ENCODE measurements around the gene HCAR2. TPM values are rescaled to one million over a fixed set of nuclear protein-coding genes. Genes with fewer than 3 reads are reported as not detected.

Gene HCAR2
- total RNA-seq, 1 donor from 2014 or later: not detected

GRCh38 chr12:122730215-122731014 lies 27.3 kb upstream of the HCAR2 start, which contains the start of gene HCAR1:
Gene HCAR1 (minus strand): TSS chr12:122730844. CDS start chr12:122730339, 505 bp downstream.
- Mint-ChIP-seq H3K36me3 (ENCODE audit: low read depth) (no peaks in the 10 kb centered on the region), H3K4me3 (no peak within 1 kb of the TSS), H3K27me3 (ENCODE audit: low read depth) (no peaks in the 10 kb centered on the region), H3K4me1 (no peaks in the 10 kb centered on the region), H3K9me3 (no peaks in the 10 kb centered on the region), H3K27ac (ENCODE audit: unreplicated experiment) (no peak within 1 kb of the TSS)
- DNase-seq (ENCODE audit: low read depth, low spot score): no peak
- TF ChIP-seq CTCF (conservative IDR thresholded peaks at IDR 0.05): no peak

- H3K9me3 Mint-ChIP-seq: no peaks in the 10 kb centered on the region
- H3K36me3 Mint-ChIP-seq (ENCODE audit: low read depth): no peaks in the 10 kb centered on the region
- no peaks in the 10 kb centered on the region for H3K4me1 Mint-ChIP-seq
- no peaks in the 10 kb centered on the region for H3K27me3 Mint-ChIP-seq (ENCODE audit: low read depth)
- H3K4me3 Mint-ChIP-seq: no peak overlapping the region
- H3K27ac Mint-ChIP-seq (ENCODE audit: unreplicated experiment): no peak overlapping the region
- DNase-seq (ENCODE audit: low read depth, low spot score): no peak
- no peak for TF ChIP-seq CTCF (conservative IDR thresholded peaks at IDR 0.05)
Measured at GRCh38 chr12:122729583-122730214, 26.5 kb upstream of the HCAR2 start.

- Mint-ChIP-seq H3K4me1 (no peaks in the 10 kb centered on the region), H3K27ac (ENCODE audit: unreplicated experiment) (no peak overlapping the region), H3K9me3 (no peaks in the 10 kb centered on the region), H3K36me3 (ENCODE audit: low read depth) (no peaks in the 10 kb centered on the region), H3K4me3 (no peak overlapping the region), H3K27me3 (ENCODE audit: low read depth) (no peaks in the 10 kb centered on the region)
- no peak for DNase-seq (ENCODE audit: low read depth, low spot score)
- TF ChIP-seq CTCF (conservative IDR thresholded peaks at IDR 0.05): no peak
Measured at GRCh38 chr12:122726080-122726558, 23.0 kb upstream of the HCAR2 start.

GRCh38 chr12:122725452-122726079 lies 22.4 kb upstream of the HCAR2 start:
- Mint-ChIP-seq H3K4me3 (no peak overlapping the region), H3K27ac (ENCODE audit: unreplicated experiment) (no peak overlapping the region), H3K9me3 (no peaks in the 10 kb centered on the region), H3K36me3 (ENCODE audit: low read depth) (no peaks in the 10 kb centered on the region), H3K4me1 (no peaks in the 10 kb centered on the region), H3K27me3 (ENCODE audit: low read depth) (no peaks in the 10 kb centered on the region)
- no peak for DNase-seq (ENCODE audit: low read depth, low spot score)
- no peak for TF ChIP-seq CTCF (conservative IDR thresholded peaks at IDR 0.05)

DNA sequence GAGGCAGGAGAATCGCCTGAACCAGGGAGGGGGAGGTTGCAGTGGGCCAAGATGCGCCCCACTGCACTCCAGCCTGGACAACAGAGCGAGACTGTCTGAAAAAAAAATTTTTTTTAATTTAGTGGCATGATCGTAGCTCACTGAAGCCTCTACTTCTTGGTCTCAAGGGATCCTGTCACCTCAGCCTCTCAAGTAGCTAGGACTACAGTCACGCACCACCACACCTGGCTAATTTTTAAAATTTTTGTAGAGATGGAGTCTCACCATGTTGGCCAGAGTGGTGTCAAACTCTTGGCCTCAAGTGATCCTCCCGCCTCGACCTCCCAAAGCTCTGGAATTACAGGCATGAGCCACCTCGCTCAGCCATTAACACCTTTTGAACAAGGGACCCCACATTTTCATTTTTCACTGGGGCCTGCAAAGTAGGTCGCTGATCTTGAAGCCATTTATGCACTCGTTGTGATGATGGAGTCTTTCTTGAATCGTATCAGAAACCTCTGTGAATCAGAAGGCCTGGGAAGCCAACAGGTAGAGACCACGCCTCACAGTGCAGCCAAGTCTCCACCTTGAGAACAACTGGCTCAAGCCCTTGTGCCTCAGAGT lies 21.6 kb upstream of the HCAR2 start:
- no peak for TF ChIP-seq CTCF (conservative IDR thresholded peaks at IDR 0.05)
- Mint-ChIP-seq H3K27me3 (ENCODE audit: low read depth) (no peaks in the 10 kb centered on the region), H3K36me3 (ENCODE audit: low read depth) (no peaks in the 10 kb centered on the region), H3K27ac (ENCODE audit: unreplicated experiment) (no peak overlapping the region), H3K4me3 (no peak overlapping the region), H3K9me3 (peaks cover 2% of the 10 kb centered on the region), H3K4me1 (peaks cover 4% of the 10 kb centered on the region)
- DNase-seq (ENCODE audit: low read depth, low spot score): no peak

Measured in neural crest cell (in vitro differentiated cells).